OCI-LY1 (cell line): Measurements from ENCODE around the gene NXPH4.

Experiments
- H2AFZ ChIP-seq: fragments of 200-600 bp; sonication (generic), shearing (Covaris generic); 2 replicates; pipeline ENCODE4 v1.6.0; 2014; ENCODE audit warnings: antibody characterized with exemption, mild to moderate bottlenecking, low read length
- H3F3A ChIP-seq: fragments of 200-600 bp; sonication (generic), shearing (Covaris generic); 2 replicates; pipeline ENCODE4 v1.6.0; 2014; ENCODE audit warnings: mild to moderate bottlenecking, antibody characterized with exemption, low read length, moderate library complexity; ENCODE audit not compliant: insufficient read depth
- H3K27ac ChIP-seq: fragments of 200-600 bp; sonication (generic); 2 replicates; pipeline ENCODE4 v1.5.1; 2014; ENCODE audit warnings: low read length, mixed run types, mild to moderate bottlenecking, low read depth; ENCODE audit not compliant: poor library complexity, severe bottlenecking
- H3K27me3 ChIP-seq: fragments of 200-600 bp; sonication (generic); 2 replicates; pipeline ENCODE4 v1.6.0; 2014; ENCODE audit warnings: antibody characterized with exemption, mild to moderate bottlenecking, low read length, moderate library complexity; ENCODE audit not compliant: insufficient read depth
- H3K36me3 ChIP-seq: fragments of 200-600 bp; sonication (generic); 2 replicates; pipeline ENCODE4 v1.6.1; 2014; ENCODE audit warnings: mild to moderate bottlenecking, antibody characterized with exemption, low read length, moderate library complexity, mixed read lengths; ENCODE audit not compliant: insufficient read depth
- H3K4me1 ChIP-seq: fragments of 200-600 bp; sonication (generic); 2 replicates; pipeline ENCODE4 v1.5.1; 2014; ENCODE audit warnings: mild to moderate bottlenecking, low read length, moderate library complexity; ENCODE audit not compliant: insufficient read depth, severe bottlenecking
- H3K4me2 ChIP-seq: fragments of 200-600 bp; sonication (generic), shearing (Covaris generic); 2 replicates; pipeline ENCODE4 v1.6.1; 2014; ENCODE audit warnings: low read length
- H3K4me3 ChIP-seq: fragments of 200-600 bp; sonication (generic); 2 replicates; pipeline ENCODE4 v1.5.1; 2014; ENCODE audit warnings: low read length, low read depth, mild to moderate bottlenecking, mixed read lengths; ENCODE audit not compliant: poor library complexity, severe bottlenecking
- H3K79me2 ChIP-seq: fragments of 200-600 bp; shearing (Covaris generic); 2 replicates; pipeline ENCODE4 v1.6.1; 2016; ENCODE audit warnings: mixed run types, low read length, mixed read lengths; ENCODE audit not compliant: insufficient read depth
- H3K9ac ChIP-seq: fragments of 200-600 bp; sonication (generic), shearing (Covaris generic); 2 replicates; pipeline ENCODE4 v1.6.1; 2014; ENCODE audit warnings: mild to moderate bottlenecking, low read length, mixed read lengths
- H3K9me2 ChIP-seq: fragments of 200-600 bp; sonication (generic), shearing (Covaris generic); 2 replicates; pipeline ENCODE4 v1.6.1; 2014; ENCODE audit warnings: low read depth, mild to moderate bottlenecking, low read length, mixed read lengths
- H3K9me3 ChIP-seq: fragments of 200-600 bp; shearing (Covaris generic); 2 replicates; pipeline ENCODE4 v1.6.1; 2014; ENCODE audit warnings: low read length, mixed read lengths
- H4K20me1 ChIP-seq: fragments of 200-600 bp; sonication (generic), shearing (Covaris generic); 2 replicates; pipeline ENCODE4 v1.6.0; 2016; ENCODE audit warnings: mild to moderate bottlenecking, low read length; ENCODE audit not compliant: insufficient read depth
- CTCF ChIP-seq: fragments of 200-600 bp; sonication (generic), shearing (Covaris generic); IDR thresholded peaks from 2 replicates; pipeline ENCODE4 v1.5.1; 2017; ENCODE audit warnings: mild to moderate bottlenecking, antibody characterized with exemption, low read length, moderate library complexity, mixed read lengths
- EZH2 ChIP-seq: fragments of 200-600 bp; sonication (generic), shearing (Covaris generic); IDR thresholded peaks from 2 replicates; pipeline ENCODE4 v1.8.0; 2017; ENCODE audit warnings: borderline replicate concordance, mixed run types, mild to moderate bottlenecking, antibody characterized with exemption, low read length, moderate library complexity, mixed read lengths

NXPH4 gene

GRCh38 chr12:57179331-57180086, 37.1 kb upstream of the NXPH4 start:
- Histone ChIP-seq H3K9ac (no peak overlapping the region), H3K9me3 (no peaks in the 10 kb centered on the region), H3K27me3 (peaks cover 6% of the 10 kb centered on the region; the same call in 1 of the 2 replicates), H3K36me3 (no peaks in the 10 kb centered on the region), H3K4me2 (no peak overlapping the region), H2AFZ (no peak overlapping the region), H3K9me2 (no peaks in the 10 kb centered on the region), H3K79me2 (no peaks in the 10 kb centered on the region), H4K20me1 (no peaks in the 10 kb centered on the region), H3K27ac (no peak overlapping the region), H3K4me1 (peaks cover 13% of the 10 kb centered on the region), H3K4me3 (no peak overlapping the region), H3F3A (no peaks in the 10 kb centered on the region)
- TF ChIP-seq EZH2 (no peak), CTCF (no peak)

GRCh38 chr12:57180321-57180989, 36.1 kb upstream of the NXPH4 start:
- no peaks in the 10 kb centered on the region for H3K36me3 ChIP-seq
- H3K27me3 ChIP-seq: peaks cover 6% of the 10 kb centered on the region
- TF ChIP-seq CTCF (no peak), EZH2 (no peak)
- no peak overlapping the region for H3K27ac ChIP-seq
- no peaks in the 10 kb centered on the region for H3K9me2 ChIP-seq
- no peak overlapping the region for H2AFZ ChIP-seq
- no peaks in the 10 kb centered on the region for H4K20me1 ChIP-seq
- no peaks in the 10 kb centered on the region for H3K79me2 ChIP-seq
- H3F3A ChIP-seq: no peaks in the 10 kb centered on the region
- no peak overlapping the region for H3K4me3 ChIP-seq
- H3K9me3 ChIP-seq: no peaks in the 10 kb centered on the region
- H3K9ac ChIP-seq: no peak overlapping the region
- H3K4me1 ChIP-seq: peaks cover 13% of the 10 kb centered on the region
- H3K4me2 ChIP-seq: no peak overlapping the region

GRCh38 chr12:57181072-57181471, 35.5 kb upstream of the NXPH4 start:
- Histone ChIP-seq H4K20me1 (no peaks in the 10 kb centered on the region), H2AFZ (no peak overlapping the region), H3K4me1 (peaks cover 13% of the 10 kb centered on the region), H3K9me2 (no peaks in the 10 kb centered on the region), H3K27ac (no peak overlapping the region), H3K9ac (no peak overlapping the region), H3K27me3 (peaks cover 6% of the 10 kb centered on the region), H3K79me2 (no peaks in the 10 kb centered on the region), H3K9me3 (no peaks in the 10 kb centered on the region), H3K4me2 (no peak overlapping the region), H3K36me3 (no peaks in the 10 kb centered on the region), H3K4me3 (no peak overlapping the region), H3F3A (no peaks in the 10 kb centered on the region)
- TF ChIP-seq CTCF: no peak
- no peak for TF ChIP-seq EZH2
